Measurements from ENCODE around the gene USP5.

GRCh38 chr12:6849427-6849826, 2.5 kb upstream of the USP5 start:
- TF ChIP-seq CTCF (IDR thresholded peaks at IDR 0.05) (no peak), POLR2AphosphoS5 (IDR thresholded peaks at IDR 0.05) (no peak)
